Measurements from ENCODE around the gene ANAPC5.

The ANAPC5 gene

GRCh38 chr12:121351820-121352681 lies at the start of gene ANAPC5:
TSS of gene ANAPC5 (minus strand) at chr12:121352411. CDS start at chr12:121352340, 71 bp downstream.
- no peak for TF ChIP-seq CTCF (IDR thresholded peaks at IDR 0.05; ENCODE audit: extremely low read depth, missing control alignments)

GRCh38 chr12:121400332-121401139 lies 48.3 kb upstream of the ANAPC5 start:
- TF ChIP-seq CTCF (IDR thresholded peaks at IDR 0.05; ENCODE audit: extremely low read depth, missing control alignments): no peak
- peak; percentile 58 for DNase-seq (ENCODE audit: low spot score)

More at GRCh38 chr12:121351820-121352681, at the start of gene ANAPC5:
- peak; percentile 93 for DNase-seq (ENCODE audit: low spot score)

GRCh38 chr12:121399391-121400331 lies 47.5 kb upstream of the ANAPC5 start, which contains the start of gene RNF34:
TSS of gene RNF34 (plus strand) at chr12:121400118. CDS start at chr12:121400213, 95 bp downstream.
- peak; percentile 97 for DNase-seq (ENCODE audit: low spot score)
- no peak for TF ChIP-seq CTCF (IDR thresholded peaks at IDR 0.05; ENCODE audit: extremely low read depth, missing control alignments)

GRCh38 chr12:121398355-121398754 lies 46.1 kb upstream of the ANAPC5 start:
- no peak for TF ChIP-seq CTCF (IDR thresholded peaks at IDR 0.05; ENCODE audit: extremely low read depth, missing control alignments)

GRCh38 chr12:121397521-121397920 lies 45.3 kb upstream of the ANAPC5 start:
- no peak for DNase-seq (ENCODE audit: low spot score)
- no peak for TF ChIP-seq CTCF (IDR thresholded peaks at IDR 0.05; ENCODE audit: extremely low read depth, missing control alignments)

More at GRCh38 chr12:121398355-121398754, 46.1 kb upstream of the ANAPC5 start:
- DNase-seq (ENCODE audit: low spot score): no peak

- DNase-seq (ENCODE audit: low spot score): no peak
- TF ChIP-seq CTCF (IDR thresholded peaks at IDR 0.05; ENCODE audit: extremely low read depth, missing control alignments): no peak
These were observed 40.1 kb upstream of the ANAPC5 start for GRCh38 chr12:121392325-121392716.

All from GM20000 (cell line).